Transverse colon (tissue), 3 donors: ENCODE data around the gene ZNHIT3.
"Not testable (repeated sequence)": the region's sequence is repeated elsewhere in the genome, so short reads cannot be mapped to it uniquely, and the experiment has no call there.

Experiments
- POLR2A ChIP-seq: fragments of 450-650 bp; IDR thresholded peaks from one replicate; pipeline ENCODE4 v1.6.1; 2016; ENCODE audit warnings: antibody characterized with exemption, mild to moderate bottlenecking, moderate library complexity
- TF ChIP-seq, protein P1 (sequence below), 5 experiments: fragments of 200-600 bp in 3 of 5; fragments of 450-650 bp in 2 of 5; sonication (generic) in 3 of 5; IDR thresholded peaks; 1 replicate in 2 of 5; 2 replicates in 3 of 5; pipeline ENCODE4 v1.5.1; 2016 to 2017; ENCODE audit warnings: antibody characterized with exemption in 5 of 5, inconsistent platforms in 3 of 5, mild to moderate bottlenecking in 2 of 5, moderate library complexity in 1 of 5

- TF ChIP-seq, protein P1, sequence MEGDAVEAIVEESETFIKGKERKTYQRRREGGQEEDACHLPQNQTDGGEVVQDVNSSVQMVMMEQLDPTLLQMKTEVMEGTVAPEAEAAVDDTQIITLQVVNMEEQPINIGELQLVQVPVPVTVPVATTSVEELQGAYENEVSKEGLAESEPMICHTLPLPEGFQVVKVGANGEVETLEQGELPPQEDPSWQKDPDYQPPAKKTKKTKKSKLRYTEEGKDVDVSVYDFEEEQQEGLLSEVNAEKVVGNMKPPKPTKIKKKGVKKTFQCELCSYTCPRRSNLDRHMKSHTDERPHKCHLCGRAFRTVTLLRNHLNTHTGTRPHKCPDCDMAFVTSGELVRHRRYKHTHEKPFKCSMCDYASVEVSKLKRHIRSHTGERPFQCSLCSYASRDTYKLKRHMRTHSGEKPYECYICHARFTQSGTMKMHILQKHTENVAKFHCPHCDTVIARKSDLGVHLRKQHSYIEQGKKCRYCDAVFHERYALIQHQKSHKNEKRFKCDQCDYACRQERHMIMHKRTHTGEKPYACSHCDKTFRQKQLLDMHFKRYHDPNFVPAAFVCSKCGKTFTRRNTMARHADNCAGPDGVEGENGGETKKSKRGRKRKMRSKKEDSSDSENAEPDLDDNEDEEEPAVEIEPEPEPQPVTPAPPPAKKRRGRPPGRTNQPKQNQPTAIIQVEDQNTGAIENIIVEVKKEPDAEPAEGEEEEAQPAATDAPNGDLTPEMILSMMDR (IDR thresholded peaks at IDR 0.05), result not testable (repeated sequence)
- TF ChIP-seq POLR2A, result not testable (repeated sequence)
These were observed 22.0 kb downstream of the ZNHIT3 start for GRCh38 chr17:36508439-36508838.
